Body of pancreas (tissue), 4 donors: Measurements from ENCODE around the gene ZDHHC20.

Source experiments
- POLR2A ChIP-seq, 3 donors: fragments of 450-650 bp; IDR thresholded peaks; one replicate each; pipeline ENCODE4 v1.6.1; 2016; ENCODE audit warnings: antibody characterized with exemption in 3 of 3, mild to moderate bottlenecking in 2 of 3
- TF ChIP-seq, protein P1 (sequence below), 7 experiments: fragments of 450-650 bp in 4 of 7; fragments of 200-600 bp in 3 of 7; sonication (generic) in 3 of 7; IDR thresholded peaks; one replicate each; pipeline ENCODE4 v1.5.1; 2016 to 2019; ENCODE audit warnings: antibody characterized with exemption in 7 of 7

- TF ChIP-seq, protein P1, sequence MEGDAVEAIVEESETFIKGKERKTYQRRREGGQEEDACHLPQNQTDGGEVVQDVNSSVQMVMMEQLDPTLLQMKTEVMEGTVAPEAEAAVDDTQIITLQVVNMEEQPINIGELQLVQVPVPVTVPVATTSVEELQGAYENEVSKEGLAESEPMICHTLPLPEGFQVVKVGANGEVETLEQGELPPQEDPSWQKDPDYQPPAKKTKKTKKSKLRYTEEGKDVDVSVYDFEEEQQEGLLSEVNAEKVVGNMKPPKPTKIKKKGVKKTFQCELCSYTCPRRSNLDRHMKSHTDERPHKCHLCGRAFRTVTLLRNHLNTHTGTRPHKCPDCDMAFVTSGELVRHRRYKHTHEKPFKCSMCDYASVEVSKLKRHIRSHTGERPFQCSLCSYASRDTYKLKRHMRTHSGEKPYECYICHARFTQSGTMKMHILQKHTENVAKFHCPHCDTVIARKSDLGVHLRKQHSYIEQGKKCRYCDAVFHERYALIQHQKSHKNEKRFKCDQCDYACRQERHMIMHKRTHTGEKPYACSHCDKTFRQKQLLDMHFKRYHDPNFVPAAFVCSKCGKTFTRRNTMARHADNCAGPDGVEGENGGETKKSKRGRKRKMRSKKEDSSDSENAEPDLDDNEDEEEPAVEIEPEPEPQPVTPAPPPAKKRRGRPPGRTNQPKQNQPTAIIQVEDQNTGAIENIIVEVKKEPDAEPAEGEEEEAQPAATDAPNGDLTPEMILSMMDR (IDR thresholded peaks at IDR 0.05): no peak
- TF ChIP-seq POLR2A (IDR thresholded peaks at IDR 0.05): no peak
Measured at GRCh38 chr13:21413013-21413412, 46.1 kb downstream of the ZDHHC20 start.
